GM20431 (cell line): Measurements from ENCODE around the gene TGIF2LY.
"Not testable (repeated sequence)": the region's sequence is repeated elsewhere in the genome, so short reads cannot be mapped to it uniquely, and the experiment has no call there.

Source experiments
- in situ Hi-C: fragments of 300-500 bp; cut with MseI, MboI; formaldehyde crosslinking; loops from one replicate; pipeline ENCODE4 v1.15.0; 2020; ENCODE audit warnings: low sequenced_read_pairs; ENCODE audit not compliant: unreplicated experiment

The TGIF2LY gene

GRCh38 chrY:3578767-3579166, at the start of gene TGIF2LY:
TGIF2LY (plus strand) TSS chrY:3579067; CDS start chrY:3579245, 178 bp downstream.
- in situ Hi-C loops, result not testable (repeated sequence)
